ENCODE results near the gene LARGE1.

The LARGE1 gene

DNA sequence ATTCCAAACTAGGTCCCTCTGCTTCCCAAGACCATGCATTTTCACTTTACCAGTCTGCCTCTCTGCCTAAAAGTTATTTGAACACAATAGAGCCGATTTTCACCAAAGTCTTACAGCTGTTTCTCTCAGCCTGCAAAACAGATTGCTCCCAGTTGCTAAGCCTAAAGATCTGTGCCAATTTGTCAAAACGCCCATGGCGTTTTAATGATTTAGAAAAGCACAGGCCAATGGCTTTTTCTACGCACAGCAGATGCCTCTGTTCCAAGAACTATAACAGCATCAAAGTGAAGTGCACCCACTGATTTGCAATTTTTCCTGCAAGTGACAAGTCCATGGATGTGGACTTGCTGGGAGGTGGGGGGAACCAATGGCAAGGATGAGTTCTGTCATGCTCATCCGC is 688.2 kb downstream of the LARGE1 start:
- DNase-seq (ENCODE audit: low spot score): no peak

DNA sequence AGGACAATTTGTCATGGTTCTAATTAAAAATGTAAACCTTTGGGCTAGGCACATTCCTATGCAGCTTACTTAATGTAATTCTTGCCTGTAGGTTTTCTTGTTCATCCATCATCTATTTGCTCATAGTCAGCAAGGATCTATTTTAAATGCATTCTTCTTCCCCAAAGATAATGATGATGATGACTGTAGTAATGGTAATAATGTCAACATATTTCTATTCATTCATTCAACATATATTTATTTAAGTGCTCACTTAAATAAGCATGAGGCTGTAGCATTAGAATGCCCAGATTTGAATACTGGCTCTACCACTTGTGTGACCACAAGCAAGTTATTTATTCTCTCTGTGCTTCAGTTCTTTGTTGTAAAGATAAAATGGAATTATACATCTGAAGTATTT is 692.5 kb downstream of the LARGE1 start:
- no peak for DNase-seq (ENCODE audit: low spot score)

DNA sequence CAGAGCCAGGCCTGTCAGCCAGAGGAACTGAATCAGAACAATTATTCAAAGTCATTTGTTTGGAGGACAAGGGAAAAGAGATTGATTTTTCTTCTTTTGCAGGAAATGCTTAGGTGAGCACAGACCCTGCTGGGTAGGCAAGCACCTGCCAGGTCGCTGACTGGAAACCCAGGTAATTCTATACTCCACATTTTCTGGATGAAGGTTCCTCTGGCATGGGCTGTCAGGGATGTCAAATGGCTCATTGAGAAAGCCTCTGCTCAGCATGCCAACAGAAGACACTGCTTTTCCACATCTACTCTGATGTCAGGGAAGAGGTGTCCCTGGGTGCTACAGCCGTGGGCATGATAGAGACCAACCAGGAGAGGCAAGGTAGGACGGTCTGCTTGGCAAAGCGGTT is 695.4 kb downstream of the LARGE1 start:
- DNase-seq (ENCODE audit: low spot score): no peak

Data from HuH-7 (cell line).